Parathyroid adenoma (tissue), 2 donors: ENCODE measurements around the gene TMEM89.
A peak's percentile ranks its signal among the peaks of the same experiment; 100 is the strongest.

Experiments used
- H2AFZ ChIP-seq: fragments of 300-600 bp; sonication (generic); one replicate; pipeline ENCODE4 v1.7.0; 2017; ENCODE audit warnings: antibody characterized with exemption, mild to moderate bottlenecking
- H3K27ac ChIP-seq: fragments of 300-600 bp; sonication (generic); one replicate; pipeline ENCODE4 v1.7.0; 2017
- H3K27me3 ChIP-seq: fragments of 300-600 bp; sonication (generic); one replicate; pipeline ENCODE4 v1.7.0; 2017; ENCODE audit warnings: low read length; ENCODE audit not compliant: control insufficient read depth, insufficient read depth
- H3K36me3 ChIP-seq: fragments of 300-600 bp; sonication (generic); one replicate; pipeline ENCODE4 v1.7.0; 2017; ENCODE audit warnings: low read length; ENCODE audit not compliant: control insufficient read depth, insufficient read depth
- H3K4me1 ChIP-seq: fragments of 300-600 bp; sonication (generic); one replicate; pipeline ENCODE4 v1.7.0; 2017; ENCODE audit warnings: control low read depth
- H3K4me2 ChIP-seq: fragments of 300-600 bp; sonication (generic); one replicate; pipeline ENCODE4 v1.7.0; 2017; ENCODE audit warnings: low read length
- H3K4me3 ChIP-seq: fragments of 300-600 bp; sonication (generic); one replicate; pipeline ENCODE4 v1.7.0; 2017; ENCODE audit warnings: low read depth, low read length
- H3K79me2 ChIP-seq: fragments of 300-600 bp; sonication (generic); one replicate; pipeline ENCODE4 v1.7.0; 2017; ENCODE audit warnings: control low read depth
- H3K9ac ChIP-seq: fragments of 300-600 bp; sonication (generic); one replicate; pipeline ENCODE4 v1.7.0; 2017; ENCODE audit warnings: mild to moderate bottlenecking
- H3K9me3 ChIP-seq: fragments of 300-600 bp; sonication (generic); one replicate; pipeline ENCODE4 v1.7.0; 2017; ENCODE audit warnings: low read length; ENCODE audit not compliant: control insufficient read depth
- CTCF ChIP-seq: fragments of 300-600 bp; sonication (generic); IDR thresholded peaks from one replicate; pipeline ENCODE4 v1.7.0; 2017; ENCODE audit warnings: antibody characterized with exemption, mild to moderate bottlenecking
- donor health status: primary hyperparathyroidism.

The TMEM89 gene

GRCh38 chr3:48662753-48663488 lies 41.4 kb upstream of the TMEM89 start, which contains the start of gene CELSR3:
Gene CELSR3 (minus strand): TSS chr3:48662886. CDS start chr3:48662634, 252 bp downstream.
- peaks cover 2% of the 10 kb centered on the region for H3K79me2 ChIP-seq
- no peak for TF ChIP-seq CTCF
- H3K9ac ChIP-seq: peak within 1 kb of the TSS; percentile 57
- peaks cover 2% of the 10 kb centered on the region for H3K4me1 ChIP-seq
- H3K27ac ChIP-seq: peak within 1 kb of the TSS; percentile 91
- H3K4me3 ChIP-seq: peak within 1 kb of the TSS; percentile 72
- peak within 1 kb of the TSS; percentile 65 for H2AFZ ChIP-seq
- H3K36me3 ChIP-seq: no peaks in the 10 kb centered on the region
- no peaks in the 10 kb centered on the region for H3K9me3 ChIP-seq
- peak within 1 kb of the TSS; percentile 97 for H3K4me2 ChIP-seq
- H3K27me3 ChIP-seq: no peaks in the 10 kb centered on the region

- no peak overlapping the region for H3K4me3 ChIP-seq
- TF ChIP-seq CTCF: no peak
Observed at GRCh38 chr3:48662145-48662752, 40.7 kb upstream of the TMEM89 start.

GRCh38 chr3:48661501-48662144 lies 40.1 kb upstream of the TMEM89 start:
- no peak for TF ChIP-seq CTCF
- no peaks in the 10 kb centered on the region for H3K36me3 ChIP-seq
- H3K9me3 ChIP-seq: no peaks in the 10 kb centered on the region
- H3K27me3 ChIP-seq: no peaks in the 10 kb centered on the region
- no peak overlapping the region for H3K9ac ChIP-seq
- H3K79me2 ChIP-seq: peaks cover 2% of the 10 kb centered on the region
- H3K4me1 ChIP-seq: peaks cover 2% of the 10 kb centered on the region
- H3K27ac ChIP-seq: no peak overlapping the region
- no peak overlapping the region for H3K4me3 ChIP-seq
- peak overlapping the region; percentile 79 for H3K4me2 ChIP-seq
- no peak overlapping the region for H2AFZ ChIP-seq

More at GRCh38 chr3:48662145-48662752, 40.7 kb upstream of the TMEM89 start:
- H3K9ac ChIP-seq: no peak overlapping the region
- peaks cover 2% of the 10 kb centered on the region for H3K79me2 ChIP-seq
- H3K4me2 ChIP-seq: no peak overlapping the region
- H3K9me3 ChIP-seq: no peaks in the 10 kb centered on the region
- peak overlapping the region; percentile 58 for H2AFZ ChIP-seq
- H3K4me1 ChIP-seq: peaks cover 2% of the 10 kb centered on the region
- no peaks in the 10 kb centered on the region for H3K36me3 ChIP-seq
- no peak overlapping the region for H3K27ac ChIP-seq
- H3K27me3 ChIP-seq: no peaks in the 10 kb centered on the region

- no peak overlapping the region for H3K4me3 ChIP-seq
- H3K4me1 ChIP-seq: peaks cover 2% of the 10 kb centered on the region
- no peak overlapping the region for H2AFZ ChIP-seq
- no peaks in the 10 kb centered on the region for H3K36me3 ChIP-seq
- no peak for TF ChIP-seq CTCF
- no peak overlapping the region for H3K27ac ChIP-seq
- H3K9me3 ChIP-seq: no peaks in the 10 kb centered on the region
- peaks cover 5% of the 10 kb centered on the region for H3K79me2 ChIP-seq
- H3K27me3 ChIP-seq: no peaks in the 10 kb centered on the region
- H3K9ac ChIP-seq: no peak overlapping the region
- H3K4me2 ChIP-seq: no peak overlapping the region
Observed at GRCh38 chr3:48660800-48661400, 39.3 kb upstream of the TMEM89 start.
